Endothelial cell of umbilical vein (primary cell): Measurements from ENCODE around the gene SPRED2. TPM values are rescaled to one million over a fixed set of nuclear protein-coding genes. Genes with fewer than 3 reads are reported as not detected.

Source experiments
- BruUV-seq: library from RNA; stranded (reverse); fragments of 400-500 nt; replicated peaks from 2 replicates; lab custom pipeline; 2021; lab: Mats Ljungman, UMichigan
- CTCF ChIA-PET: fragments of 300-600, 350-600 bp; sonication (Branson Sonifier 250); formaldehyde crosslinking; loops from one replicate; lab custom pipeline; 2021; ENCODE audit warnings: antibody characterized with exemption, inconsistent platforms; lab: Charles Lee
- POLR2A ChIA-PET: fragments of 300-600, 350-600 bp; sonication (Branson Sonifier 250); formaldehyde crosslinking; loops from one replicate; lab custom pipeline; 2021; ENCODE audit warnings: antibody characterized with exemption, inconsistent platforms; lab: Charles Lee
- DNase-seq: peaks from one replicate; pipeline ENCODE4 v3.0.0-alpha.2; 2011; ENCODE audit warnings: low read depth, low spot score
- FAIRE-seq: peaks from 2 replicates; lab custom pipeline; 2011; peaks lifted over from hg19 to GRCh38; lab: Jason Lieb, UNC
- H2AFZ ChIP-seq: 2 replicates; pipeline ENCODE4 v1.6.0; 2012; ENCODE audit warnings: low read depth, low read length, control low read depth, inconsistent platforms
- H3K27ac ChIP-seq: 2 replicates; pipeline ENCODE4 v1.5.1; 2011; ENCODE audit warnings: low read depth, mild to moderate bottlenecking, control low read depth, low read length, moderate library complexity; ENCODE audit not compliant: insufficient read depth
- H3K27me3 ChIP-seq, 2 experiments: 2 replicates each; pipeline versions ENCODE4 v1.6.0 to v1.6.1; 2011; ENCODE audit warnings: low read length in 2 of 2, mixed read lengths in 1 of 2; ENCODE audit not compliant: control insufficient read depth in 2 of 2, insufficient read depth in 2 of 2
- H3K36me3 ChIP-seq, 2 experiments: 2 replicates in 1 of 2; 3 replicates in 1 of 2; pipeline ENCODE4 v1.5.1; 2011; ENCODE audit warnings: low read length in 2 of 2, mild to moderate bottlenecking in 1 of 2, moderate library complexity in 1 of 2; ENCODE audit not compliant: control insufficient read depth in 2 of 2, insufficient read depth in 2 of 2; ENCODE audit errors: extremely low read depth in 1 of 2
- H3K4me1 ChIP-seq: 3 replicates; pipeline ENCODE4 v1.5.1; 2011; ENCODE audit warnings: mild to moderate bottlenecking, low read length; ENCODE audit not compliant: control insufficient read depth, insufficient read depth; ENCODE audit errors: extremely low read depth
- H3K4me2 ChIP-seq: 2 replicates; pipeline ENCODE4 v1.6.1; 2011; ENCODE audit warnings: low read length, control low read depth, mixed read lengths; ENCODE audit not compliant: insufficient read depth
- H3K4me3 ChIP-seq, 3 experiments: fragments of 200-600 bp in 1 of 3; sonication (generic), shearing (Covaris generic) in 1 of 3; replicated peaks in 1 of 3; 2 replicates each; pipeline ENCODE4 v1.5.1; 2011 to 2016; ENCODE audit warnings: control low read depth in 3 of 3, low read length in 3 of 3, mild to moderate bottlenecking in 2 of 3, inconsistent platforms in 1 of 3, low read depth in 1 of 3, moderate library complexity in 1 of 3; ENCODE audit not compliant: insufficient read depth in 1 of 3
- H3K79me2 ChIP-seq: 2 replicates; pipeline ENCODE4 v1.6.0; 2012; ENCODE audit warnings: low read length, inconsistent platforms; ENCODE audit not compliant: control insufficient read depth, insufficient read depth
- H3K9ac ChIP-seq: replicated peaks from 2 replicates; pipeline ENCODE3; 2011; ENCODE audit warnings: low read length, control low read depth; ENCODE audit not compliant: insufficient read depth; ENCODE audit errors: extremely low read depth
- H3K9me1 ChIP-seq: replicated peaks from 3 replicates; pipeline ENCODE4 v1.6.0; 2011; ENCODE audit warnings: mild to moderate bottlenecking, low read length; ENCODE audit not compliant: control insufficient read depth, insufficient read depth; ENCODE audit errors: extremely low read depth
- H3K9me3 ChIP-seq: replicated peaks from 2 replicates; pipeline ENCODE4 v1.5.1; 2012; ENCODE audit warnings: low read length, inconsistent platforms; ENCODE audit not compliant: control insufficient read depth, insufficient read depth
- H4K20me1 ChIP-seq: replicated peaks from 2 replicates; pipeline ENCODE3; 2011; ENCODE audit warnings: mild to moderate bottlenecking, low read length; ENCODE audit not compliant: control insufficient read depth, insufficient read depth; ENCODE audit errors: extremely low read depth
- EZH2 ChIP-seq: IDR thresholded peaks from 2 replicates; pipeline ENCODE4 v1.6.1; 2012; ENCODE audit warnings: borderline replicate concordance, low read depth, mild to moderate bottlenecking, moderate library complexity, low read length, inconsistent platforms; ENCODE audit not compliant: severe bottlenecking
- GATA2 ChIP-seq: IDR thresholded peaks from 2 replicates; pipeline ENCODE4 v1.7.0; 2011; ENCODE audit warnings: low read depth, mild to moderate bottlenecking, moderate library complexity, mixed read lengths, low read length; ENCODE audit not compliant: insufficient read length, insufficient read depth
- JUN ChIP-seq: IDR thresholded peaks from 2 replicates; pipeline ENCODE4 v1.6.1; 2011; ENCODE audit warnings: borderline replicate concordance, low read depth; ENCODE audit not compliant: insufficient read length, insufficient read depth
- MYC ChIP-seq: IDR thresholded peaks from one replicate; pipeline ENCODE4 v1.6.1; 2011; ENCODE audit warnings: mild to moderate bottlenecking, low read depth, low read length
- dilution Hi-C: fragments of 300-500 bp; cut with MboI; formaldehyde crosslinking; loops from one replicate; pipeline ENCODE4 v1.15.0; 2019; ENCODE audit warnings: low sequenced_read_pairs; ENCODE audit not compliant: extremely low pct_ligation_motif_present
- intact Hi-C: fragments of 100-400 bp; cut with micrococcal nuclease; formaldehyde crosslinking; loops from one replicate; pipeline ENCODE4 v1.10.0; 2022
- polyA plus RNA-seq, 4 experiments: library from polyadenylated mRNA; depleted of rRNA in 3 of 4; stranded (reverse) in 3 of 4; unstranded in 1 of 4; fragments of >200 nt; gene quantifications; 2 replicates each; pipeline versions ENCODE4 v1.2.1 to v1.2.3, GENCODE V29; 2011 to 2012; ENCODE audit warnings: missing spikeins in 1 of 4
- total RNA-seq: library from RNA; stranded (reverse); gene quantifications from 2 replicates; pipeline ENCODE4 v1.2.3, GENCODE V29; 2021
- TF ChIP-seq, protein P1 (sequence below), 2 donors: IDR thresholded peaks; 1 replicate in 1 of 2; 2 replicates in 1 of 2; pipeline ENCODE4 v1.5.1; 2011; ENCODE audit warnings: low read length in 2 of 2, mild to moderate bottlenecking in 2 of 2, moderate library complexity in 2 of 2, control low read depth in 1 of 2, inconsistent platforms in 1 of 2, low read depth in 1 of 2; ENCODE audit not compliant: insufficient read depth in 1 of 2; ENCODE audit errors: extremely low read depth in 1 of 2
- TF ChIP-seq, protein P2 (sequence below): IDR thresholded peaks from 2 replicates; pipeline ENCODE4 v1.6.1; 2011; ENCODE audit not compliant: insufficient read depth, insufficient read length

SPRED2 gene
- total and polyA plus RNA-seq, 2 donors (not counting 3 experiments of a cell fraction or from before 2014, with no cell fraction given): 3.6 to 9.6 TPM

DNA sequence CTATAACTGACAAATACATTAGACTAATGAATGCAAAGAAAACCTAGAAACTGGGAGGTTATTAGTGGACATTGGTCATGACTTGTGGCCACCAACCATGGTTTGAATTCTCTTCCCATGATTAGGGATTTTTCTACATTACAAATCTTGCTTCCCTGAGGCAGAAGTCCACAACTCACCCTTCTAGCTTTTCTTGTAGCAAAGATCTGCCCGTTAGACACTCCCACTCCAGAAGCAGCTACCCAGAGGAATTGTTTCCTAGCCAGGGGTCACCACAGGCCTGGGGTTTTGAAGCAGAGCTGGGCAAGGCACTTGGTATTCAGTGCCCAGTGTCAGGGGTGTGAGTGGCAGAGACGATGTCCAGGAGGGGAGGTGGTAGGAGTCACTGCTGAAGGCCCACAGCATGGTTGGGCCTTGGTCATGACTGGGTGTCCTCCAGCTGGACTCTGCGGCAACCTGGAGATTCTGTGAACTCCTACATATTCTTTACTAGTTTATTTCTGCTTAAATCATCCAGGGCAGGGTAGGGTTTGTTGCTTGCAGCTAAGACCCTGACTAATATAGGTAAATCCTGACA is 149.8 kb downstream of the SPRED2 start:
- Histone ChIP-seq H3K4me1 (peaks cover 8% of the 10 kb centered on the region), H3K9ac (no peak overlapping the region), H3K27ac (no peak overlapping the region), H3K4me3 (no peak overlapping the region), H3K9me3 (no peaks in the 10 kb centered on the region), H3K36me3 (no peaks in the 10 kb centered on the region), H3K27me3 (peaks cover 10 to 25% of the 10 kb centered on the region in 2 experiments), H3K4me2 (no peak overlapping the region), H3K79me2 (no peaks in the 10 kb centered on the region), H4K20me1 (no peaks in the 10 kb centered on the region), H3K9me1 (no peaks in the 10 kb centered on the region), H2AFZ (no peak overlapping the region)
- intact Hi-C loops: no loop called here
- TF ChIP-seq, protein P1, sequence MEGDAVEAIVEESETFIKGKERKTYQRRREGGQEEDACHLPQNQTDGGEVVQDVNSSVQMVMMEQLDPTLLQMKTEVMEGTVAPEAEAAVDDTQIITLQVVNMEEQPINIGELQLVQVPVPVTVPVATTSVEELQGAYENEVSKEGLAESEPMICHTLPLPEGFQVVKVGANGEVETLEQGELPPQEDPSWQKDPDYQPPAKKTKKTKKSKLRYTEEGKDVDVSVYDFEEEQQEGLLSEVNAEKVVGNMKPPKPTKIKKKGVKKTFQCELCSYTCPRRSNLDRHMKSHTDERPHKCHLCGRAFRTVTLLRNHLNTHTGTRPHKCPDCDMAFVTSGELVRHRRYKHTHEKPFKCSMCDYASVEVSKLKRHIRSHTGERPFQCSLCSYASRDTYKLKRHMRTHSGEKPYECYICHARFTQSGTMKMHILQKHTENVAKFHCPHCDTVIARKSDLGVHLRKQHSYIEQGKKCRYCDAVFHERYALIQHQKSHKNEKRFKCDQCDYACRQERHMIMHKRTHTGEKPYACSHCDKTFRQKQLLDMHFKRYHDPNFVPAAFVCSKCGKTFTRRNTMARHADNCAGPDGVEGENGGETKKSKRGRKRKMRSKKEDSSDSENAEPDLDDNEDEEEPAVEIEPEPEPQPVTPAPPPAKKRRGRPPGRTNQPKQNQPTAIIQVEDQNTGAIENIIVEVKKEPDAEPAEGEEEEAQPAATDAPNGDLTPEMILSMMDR (IDR thresholded peaks at IDR 0.05; ENCODE audit: extremely low read depth in 1 of 2, insufficient read depth in 1 of 2, low read depth in 1 of 2, low read length in 2 of 2): no peak
- TF ChIP-seq, protein P2, sequence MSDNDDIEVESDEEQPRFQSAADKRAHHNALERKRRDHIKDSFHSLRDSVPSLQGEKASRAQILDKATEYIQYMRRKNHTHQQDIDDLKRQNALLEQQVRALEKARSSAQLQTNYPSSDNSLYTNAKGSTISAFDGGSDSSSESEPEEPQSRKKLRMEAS: no peak
- TF ChIP-seq EZH2 (no peak), GATA2 (no peak), JUN (no peak), MYC (no peak)
- DNase-seq: no peak
- CTCF ChIA-PET: interaction anchor here (1.1 to 1.6 kb wide), 2 partner anchors 17 to 22 kb away, joined by 4 read pairs; no protein-coding TSS in a partner anchor
- dilution Hi-C loops: no loop called here
- FAIRE-seq: no peak
- no TSS peak for BruUV-seq
- POLR2A ChIA-PET: no interaction called here
